Activated naive CD8-positive, alpha-beta T cell (primary cell): ENCODE results near the gene CROCC2.

ENCODE experiments used
- H3K27ac Mint-ChIP-seq: one replicate; pipeline ENCODE4 v1.8.0; 2021; ENCODE audit warnings: mixed read lengths
- H3K27me3 Mint-ChIP-seq: one replicate; pipeline ENCODE4 v1.8.0; 2021; ENCODE audit warnings: mixed read lengths
- H3K36me3 Mint-ChIP-seq: one replicate; pipeline ENCODE4 v1.8.0; 2021; ENCODE audit warnings: mixed read lengths
- H3K4me1 Mint-ChIP-seq: one replicate; pipeline ENCODE4 v1.8.0; 2021; ENCODE audit warnings: low read depth, mixed read lengths
- H3K4me3 Mint-ChIP-seq: one replicate; pipeline ENCODE4 v1.8.0; 2021; ENCODE audit warnings: mild to moderate bottlenecking, mixed read lengths
- H3K9me3 Mint-ChIP-seq: one replicate; pipeline ENCODE4 v1.8.0; 2021; ENCODE audit warnings: low read depth, mixed read lengths

The CROCC2 gene

DNA sequence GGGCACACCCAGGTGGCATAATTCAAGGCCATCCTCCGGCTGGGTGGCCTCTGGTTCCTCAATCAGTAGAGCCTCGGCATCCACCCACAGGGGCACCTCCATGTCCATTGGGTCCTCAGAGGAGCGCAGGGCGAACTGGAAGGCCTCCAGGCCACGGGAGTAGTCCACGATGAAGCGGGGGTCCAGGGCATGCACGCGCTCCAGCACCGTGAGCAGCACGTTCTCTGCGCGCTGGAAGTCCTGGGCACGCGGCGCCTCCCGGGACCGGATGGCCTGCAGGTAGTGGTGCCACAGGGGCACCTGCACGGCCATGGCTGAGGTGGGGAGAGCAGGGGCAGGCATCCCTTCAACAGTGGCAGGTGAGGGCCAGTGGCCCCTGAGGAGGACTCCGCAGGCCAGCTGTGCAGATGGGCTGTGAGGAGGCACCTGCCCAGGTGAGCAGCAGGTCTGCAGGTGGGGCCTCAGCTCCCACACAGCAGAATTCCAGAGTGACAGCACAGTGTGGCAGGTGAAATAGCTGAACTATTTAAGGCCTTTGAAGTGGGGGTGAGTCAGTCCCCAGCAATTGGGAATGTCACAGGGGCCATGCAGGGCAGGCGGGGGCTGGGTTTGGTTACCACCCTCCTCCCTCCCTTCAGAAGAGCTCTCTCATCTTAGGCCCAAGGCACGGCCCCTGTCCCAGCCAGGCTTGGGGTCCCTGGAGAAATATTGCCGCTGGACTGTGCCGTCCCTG is 10.3 kb upstream of the CROCC2 start, which contains the start of gene MAB21L4:
TSS of gene MAB21L4 (minus strand) at position 501 of the 733 bp plus-strand sequence. CDS start at position 342, 159 bp downstream.
- H3K4me1 Mint-ChIP-seq, result peaks cover 4% of the 10 kb centered on the region
- no peak within 1 kb of the TSS for H3K4me3 Mint-ChIP-seq

DNA sequence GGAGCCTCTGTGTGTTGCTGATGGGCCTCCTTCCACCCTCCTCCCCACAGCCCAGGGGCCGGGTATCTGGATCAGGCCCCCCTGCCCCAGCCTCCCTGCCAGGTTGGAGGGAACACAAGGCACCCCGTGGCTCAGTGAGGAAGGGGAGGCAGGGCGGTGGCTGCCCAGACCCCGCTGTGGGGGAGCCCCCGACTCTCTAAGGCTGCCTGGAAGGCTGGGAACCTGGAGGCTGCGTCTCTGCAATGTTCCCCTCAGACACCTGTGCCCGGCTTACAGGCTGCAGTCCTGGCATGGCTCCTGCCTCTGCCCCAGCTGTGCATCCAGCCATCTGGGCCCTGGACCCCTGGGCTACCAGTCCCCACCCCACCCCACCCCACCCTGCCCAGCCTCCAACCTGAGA is 9.7 kb upstream of the CROCC2 start:
- Mint-ChIP-seq H3K4me1 (peaks cover 4% of the 10 kb centered on the region), H3K27ac (no peak overlapping the region), H3K36me3 (no peaks in the 10 kb centered on the region), H3K4me3 (no peak overlapping the region), H3K27me3 (no peaks in the 10 kb centered on the region), H3K9me3 (no peaks in the 10 kb centered on the region)

More for the DNA sequence above, 10.3 kb upstream of the CROCC2 start, which contains the start of gene MAB21L4:
- Mint-ChIP-seq H3K27me3 (no peaks in the 10 kb centered on the region), H3K36me3 (no peaks in the 10 kb centered on the region), H3K9me3 (no peaks in the 10 kb centered on the region), H3K27ac (no peak within 1 kb of the TSS)

DNA sequence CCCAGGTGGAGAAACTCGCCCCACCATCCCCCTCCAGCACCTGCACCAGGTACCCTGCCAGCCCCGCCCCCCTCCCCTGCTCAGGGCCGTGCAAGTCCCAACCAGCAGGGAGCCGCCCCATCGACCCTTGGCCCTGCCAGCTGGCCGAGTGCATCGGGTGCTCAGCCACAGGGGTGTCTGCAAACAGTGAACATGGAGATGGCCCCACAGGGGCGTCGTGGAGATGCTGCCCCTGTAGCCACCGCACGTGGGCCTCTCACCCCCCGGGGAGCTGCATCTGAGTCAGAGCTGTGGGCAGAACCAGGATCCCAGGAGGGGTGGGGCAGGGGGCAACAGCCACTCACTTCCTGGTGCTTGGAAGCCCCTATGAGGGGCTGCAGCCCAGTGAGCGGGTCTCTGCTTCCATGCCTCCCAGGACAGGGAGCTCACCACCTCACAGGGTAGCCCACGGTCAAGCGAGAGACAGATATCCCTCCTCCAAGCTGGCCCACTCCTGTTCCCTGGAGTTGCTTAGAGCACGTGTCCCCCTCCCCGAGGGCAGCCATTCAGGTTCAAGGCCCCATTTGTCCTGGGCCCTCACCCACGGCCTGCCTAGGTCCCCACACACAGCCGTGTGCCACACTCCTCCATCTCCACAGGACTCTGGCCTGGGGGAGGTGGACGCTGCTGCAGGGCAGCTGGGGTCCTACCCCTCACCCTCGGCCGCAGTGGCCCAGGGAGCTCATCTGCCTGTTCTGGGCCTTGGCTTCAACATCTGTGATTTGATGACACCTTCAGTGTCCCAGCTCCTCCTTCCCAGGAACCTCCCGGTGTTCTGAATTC is 9.1 kb upstream of the CROCC2 start:
- H3K27me3 Mint-ChIP-seq, result no peaks in the 10 kb centered on the region
- no peak overlapping the region for H3K4me3 Mint-ChIP-seq
- H3K4me1 Mint-ChIP-seq, result peaks cover 4% of the 10 kb centered on the region
- no peaks in the 10 kb centered on the region for H3K36me3 Mint-ChIP-seq
- no peaks in the 10 kb centered on the region for H3K9me3 Mint-ChIP-seq
- no peak overlapping the region for H3K27ac Mint-ChIP-seq

DNA sequence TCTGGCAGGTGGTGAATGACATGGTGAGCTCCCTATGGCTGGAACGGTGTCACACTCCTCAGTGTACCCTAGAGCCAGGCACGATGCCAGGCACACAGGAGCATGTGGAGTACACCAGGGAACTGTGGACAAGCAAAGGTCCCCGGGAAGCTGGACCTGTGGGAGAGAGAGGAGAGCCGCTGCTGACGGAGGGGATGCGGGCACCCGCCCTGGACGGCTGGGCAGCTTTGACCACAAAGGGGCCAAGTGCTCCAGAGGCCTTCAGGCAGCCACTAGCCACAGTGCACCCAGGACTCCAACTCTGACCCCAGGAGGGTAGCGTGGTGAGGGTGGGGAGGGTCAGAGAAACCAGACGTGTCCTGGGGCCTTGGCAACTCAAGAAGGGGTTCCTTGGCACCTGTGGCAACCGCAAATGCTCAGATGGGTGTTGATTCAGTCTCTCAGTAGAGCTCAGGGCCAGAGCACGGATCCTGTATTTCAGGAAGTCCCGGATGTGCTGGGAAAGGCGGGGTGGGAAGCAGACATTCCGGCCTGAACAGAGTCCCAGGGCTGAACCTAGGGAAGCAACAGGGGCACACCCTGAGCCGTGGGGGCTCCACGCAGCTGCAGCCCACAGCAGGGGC is 7.9 kb upstream of the CROCC2 start:
- H3K4me3 Mint-ChIP-seq, result no peak overlapping the region
- no peaks in the 10 kb centered on the region for H3K36me3 Mint-ChIP-seq
- H3K4me1 Mint-ChIP-seq, result peaks cover 4% of the 10 kb centered on the region
- H3K9me3 Mint-ChIP-seq, result no peaks in the 10 kb centered on the region
- H3K27me3 Mint-ChIP-seq, result no peaks in the 10 kb centered on the region
- no peak overlapping the region for H3K27ac Mint-ChIP-seq

GRCh38 chr2:240898731-240899467 is 7.2 kb upstream of the CROCC2 start:
- Mint-ChIP-seq H3K4me3 (no peak overlapping the region), H3K36me3 (no peaks in the 10 kb centered on the region), H3K9me3 (no peaks in the 10 kb centered on the region), H3K27me3 (no peaks in the 10 kb centered on the region), H3K27ac (no peak overlapping the region), H3K4me1 (no peaks in the 10 kb centered on the region)

GRCh38 chr2:240899468-240899865 is 6.7 kb upstream of the CROCC2 start:
- Mint-ChIP-seq H3K9me3 (no peaks in the 10 kb centered on the region), H3K4me3 (no peak overlapping the region), H3K36me3 (no peaks in the 10 kb centered on the region), H3K27ac (no peak overlapping the region), H3K27me3 (no peaks in the 10 kb centered on the region), H3K4me1 (no peaks in the 10 kb centered on the region)

DNA sequence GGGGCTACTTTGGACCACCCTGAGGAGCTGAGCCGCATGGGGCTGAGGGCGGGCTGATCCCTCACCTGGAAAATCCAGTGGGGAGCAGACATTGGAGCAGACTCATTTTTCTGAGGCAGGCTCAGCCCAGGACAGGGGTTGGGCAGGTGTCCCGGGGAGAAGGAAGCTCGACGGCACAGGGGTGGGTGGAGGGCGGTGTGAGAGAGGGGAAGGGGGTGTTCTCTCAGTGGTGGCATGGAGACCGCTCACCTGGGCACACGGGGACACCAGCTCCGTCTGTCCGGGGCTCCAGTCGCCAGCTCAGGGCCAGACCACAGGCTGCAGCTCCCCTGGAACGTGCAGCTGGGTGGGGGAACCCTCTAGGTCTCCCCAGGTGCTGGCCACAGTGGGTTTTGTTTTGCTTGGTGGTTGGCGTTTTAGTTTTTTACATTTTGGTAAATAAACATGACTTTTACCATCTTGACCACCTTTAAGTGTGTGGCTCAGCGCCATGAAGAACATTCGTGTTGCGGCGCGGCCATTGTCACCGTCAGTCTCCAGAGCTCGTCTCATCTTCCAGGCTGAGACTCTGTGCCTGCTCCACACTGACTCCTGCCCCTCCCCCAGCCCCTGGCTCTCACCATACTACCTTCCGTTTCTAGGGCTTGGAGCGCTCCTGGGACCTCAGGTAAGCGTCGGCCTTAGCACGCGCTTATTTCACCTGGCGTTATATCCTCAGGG is 5.8 kb upstream of the CROCC2 start:
- Mint-ChIP-seq H3K4me3 (no peak overlapping the region), H3K9me3 (no peaks in the 10 kb centered on the region), H3K27me3 (no peaks in the 10 kb centered on the region), H3K4me1 (no peaks in the 10 kb centered on the region), H3K27ac (no peak overlapping the region), H3K36me3 (no peaks in the 10 kb centered on the region)

- H3K4me3 Mint-ChIP-seq, result no peak overlapping the region
- H3K27me3 Mint-ChIP-seq, result no peaks in the 10 kb centered on the region
- H3K36me3 Mint-ChIP-seq, result no peaks in the 10 kb centered on the region
- H3K4me1 Mint-ChIP-seq, result no peaks in the 10 kb centered on the region
- H3K9me3 Mint-ChIP-seq, result no peaks in the 10 kb centered on the region
- no peak overlapping the region for H3K27ac Mint-ChIP-seq
Observed at GRCh38 chr2:240901986-240902614, 4.0 kb upstream of the CROCC2 start.

- Mint-ChIP-seq H3K27ac (no peak overlapping the region), H3K27me3 (no peaks in the 10 kb centered on the region), H3K4me3 (no peak overlapping the region), H3K9me3 (no peaks in the 10 kb centered on the region), H3K4me1 (no peaks in the 10 kb centered on the region), H3K36me3 (no peaks in the 10 kb centered on the region)
Observed at GRCh38 chr2:240902615-240903041, 3.5 kb upstream of the CROCC2 start.

DNA sequence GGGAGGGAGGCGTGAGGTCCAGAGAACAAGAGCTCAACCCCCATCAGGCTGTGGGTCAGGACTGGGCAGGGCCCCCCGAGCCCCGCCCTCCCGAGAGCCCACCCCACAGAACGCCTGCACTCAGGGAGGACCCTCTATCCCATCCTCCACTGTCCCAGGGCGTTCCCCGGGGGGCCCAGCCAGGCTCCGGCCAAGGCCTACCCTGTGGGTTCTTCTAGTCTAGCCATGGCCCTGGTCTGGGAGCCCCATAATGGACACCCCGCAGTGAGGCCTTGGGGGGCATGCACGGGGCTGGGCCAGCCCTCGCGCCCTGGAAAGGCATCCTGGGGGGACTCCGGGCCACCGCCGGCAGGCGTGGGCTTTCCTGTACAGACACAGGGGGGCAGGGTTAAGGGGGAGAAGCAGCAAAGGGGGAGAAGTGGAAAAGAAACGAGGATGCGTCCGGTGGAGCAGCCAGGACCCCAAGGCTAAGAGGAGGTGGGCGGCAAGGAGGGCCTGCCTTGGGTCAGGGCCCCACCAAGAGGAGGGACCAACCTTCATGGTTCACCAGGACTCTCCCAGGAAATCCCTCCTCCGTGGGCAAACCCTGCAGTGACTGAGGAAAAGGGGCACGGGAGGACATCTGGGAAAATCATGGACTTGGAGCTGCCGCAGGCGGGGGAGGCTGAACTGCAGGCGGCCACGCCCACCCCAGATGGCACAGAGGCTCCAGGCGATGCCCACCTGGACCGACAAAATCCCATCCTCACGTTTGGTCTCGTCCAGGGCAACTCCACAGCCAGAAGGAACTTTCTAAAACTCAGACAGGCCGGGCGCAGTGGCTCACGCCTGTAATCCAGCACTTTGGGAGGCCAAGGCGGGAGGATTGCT is 2.7 kb upstream of the CROCC2 start:
- no peak overlapping the region for H3K4me3 Mint-ChIP-seq
- no peaks in the 10 kb centered on the region for H3K36me3 Mint-ChIP-seq
- no peaks in the 10 kb centered on the region for H3K9me3 Mint-ChIP-seq
- no peaks in the 10 kb centered on the region for H3K4me1 Mint-ChIP-seq
- H3K27me3 Mint-ChIP-seq, result no peaks in the 10 kb centered on the region
- H3K27ac Mint-ChIP-seq, result no peak overlapping the region

- Mint-ChIP-seq H3K36me3 (no peaks in the 10 kb centered on the region), H3K4me1 (no peaks in the 10 kb centered on the region), H3K27ac (no peak overlapping the region), H3K27me3 (no peaks in the 10 kb centered on the region), H3K4me3 (no peak overlapping the region), H3K9me3 (no peaks in the 10 kb centered on the region)
Observed at GRCh38 chr2:240904216-240905175, 1.6 kb upstream of the CROCC2 start.

DNA sequence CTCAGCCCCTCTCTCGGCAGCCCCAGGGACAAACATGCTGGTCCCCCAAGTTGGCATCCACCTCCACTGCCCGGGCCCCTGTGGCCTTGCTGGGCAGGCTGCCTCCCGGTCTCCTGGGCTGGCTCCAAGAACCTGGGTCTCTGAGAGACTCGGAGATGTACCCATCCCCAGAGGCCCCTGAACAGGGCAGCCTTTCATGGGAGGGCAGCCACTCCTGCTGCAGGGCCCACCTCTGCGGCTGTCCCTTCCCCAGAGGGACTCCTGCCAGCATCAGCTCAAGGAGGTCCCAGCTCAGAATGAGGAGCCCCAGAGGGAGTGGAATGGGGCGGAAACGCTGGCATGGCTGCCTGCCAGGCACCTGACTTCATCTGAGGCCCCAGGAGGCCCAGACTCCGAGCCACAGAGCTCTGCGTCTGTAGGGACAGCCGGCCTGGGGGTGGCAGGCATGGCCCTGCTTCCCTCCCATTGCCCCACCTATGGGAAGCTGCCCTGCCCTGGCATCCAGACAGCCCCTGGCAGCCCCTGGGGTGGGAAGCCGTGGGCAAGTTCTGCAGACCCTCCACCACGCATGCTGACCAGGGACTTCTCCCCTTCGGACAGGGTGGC is 857 bp upstream of the CROCC2 start:
- Mint-ChIP-seq H3K4me1 (no peaks in the 10 kb centered on the region), H3K27ac (no peak overlapping the region), H3K27me3 (no peaks in the 10 kb centered on the region), H3K36me3 (no peaks in the 10 kb centered on the region), H3K9me3 (no peaks in the 10 kb centered on the region), H3K4me3 (no peak overlapping the region)
